HepG2 (cell line): ENCODE results near the gene CREBRF. TPM values are rescaled to one million over a fixed set of nuclear protein-coding genes. Genes with fewer than 3 reads are reported as not detected.

Source experiments
- ATAC-seq: fragments of 200-7000 bp; cut with Tn5 transposase; 3 replicates; pipeline ENCODE4 v1.9.1; 2020; ENCODE audit warnings: mild to moderate bottlenecking, moderate library complexity
- BruUV-seq: library from RNA; stranded (reverse); fragments of 400-500 nt; replicated peaks from 2 replicates; lab custom pipeline; 2021; lab: Mats Ljungman, UMichigan
- CTCF ChIA-PET: fragments of 300-600 bp; formaldehyde crosslinking; extraction: SDS; loops from one replicate; lab custom pipeline; 2021; ENCODE audit warnings: low total read pairs, inconsistent platforms, low intra/inter-chr PET ratio; lab: Yijun Ruan, JAX
- POLR2A ChIA-PET: fragments of 350-600 bp; sonication (Branson Sonifier 250); formaldehyde crosslinking; loops from one replicate; lab custom pipeline; 2020; ENCODE audit warnings: antibody characterized with exemption, inconsistent platforms; lab: Yijun Ruan, JAX
- DNase-seq: peaks from one replicate; pipeline ENCODE4 v3.0.0-alpha.2; 2015; ENCODE audit warnings: low spot score
- FAIRE-seq: peaks from 3 replicates; lab custom pipeline; 2011; peaks lifted over from hg19 to GRCh38; lab: Jason Lieb, UNC
- H2AFZ ChIP-seq: one replicate; pipeline ENCODE4 v1.6.1; 2011; ENCODE audit warnings: low read length, inconsistent platforms
- H3K27ac ChIP-seq: fragments of 300-600 bp; 3 replicates; pipeline ENCODE4 v1.8.0; 2011; ENCODE audit warnings: mixed run types, mild to moderate bottlenecking, mixed read lengths, low read length, inconsistent platforms; ENCODE audit not compliant: insufficient read depth; ENCODE audit errors: extremely low read length
- H3K27me3 ChIP-seq, 2 experiments: fragments of 200-600 bp in 1 of 2; 2 replicates in 1 of 2; 3 replicates in 1 of 2; pipeline versions ENCODE4 v1.6.0 to v1.8.0; 2011; ENCODE audit warnings: low read length in 2 of 2, mild to moderate bottlenecking in 2 of 2, moderate library complexity in 2 of 2, inconsistent platforms in 1 of 2; ENCODE audit not compliant: insufficient read depth in 2 of 2, control insufficient read depth in 1 of 2
- H3K36me3 ChIP-seq, 2 experiments: fragments of 200-600 bp in 1 of 2; replicated peaks in 1 of 2; 2 replicates in 1 of 2; 3 replicates in 1 of 2; pipeline versions ENCODE4 v1.5.1 to v1.8.0; 2011; ENCODE audit warnings: low read length in 2 of 2, inconsistent platforms in 1 of 2; ENCODE audit not compliant: insufficient read depth in 2 of 2, control insufficient read depth in 1 of 2
- H3K4me1 ChIP-seq: 2 replicates; pipeline ENCODE4 v1.5.1; 2012; ENCODE audit warnings: low read length, inconsistent platforms; ENCODE audit not compliant: insufficient read depth
- H3K4me2 ChIP-seq: 2 replicates; pipeline ENCODE4 v1.6.0; 2011; ENCODE audit warnings: low read depth, low read length, inconsistent platforms
- H3K4me3 ChIP-seq, 3 experiments: fragments of 200-600 bp in 1 of 3; sonication (generic), shearing (Covaris generic) in 1 of 3; replicated peaks in 1 of 3; 2 replicates each; pipeline ENCODE4 v1.5.1; 2011 to 2016; ENCODE audit warnings: low read length in 3 of 3, inconsistent platforms in 2 of 3, low read depth in 2 of 3, mild to moderate bottlenecking in 2 of 3, control low read depth in 1 of 3, mixed read lengths in 1 of 3; ENCODE audit not compliant: insufficient read depth in 1 of 3
- H3K79me2 ChIP-seq: one replicate; pipeline ENCODE4 v1.6.1; 2011; ENCODE audit warnings: low read length, inconsistent platforms; ENCODE audit not compliant: insufficient read depth
- H3K9ac ChIP-seq: 2 replicates; pipeline ENCODE4 v1.6.0; 2011; ENCODE audit warnings: mild to moderate bottlenecking, low read depth, low read length, inconsistent platforms; ENCODE audit not compliant: insufficient read depth
- H3K9me3 ChIP-seq: 2 replicates; pipeline ENCODE4 v1.5.1; 2012; ENCODE audit warnings: mild to moderate bottlenecking, low read length
- H4K20me1 ChIP-seq: 2 replicates; pipeline ENCODE4 v1.6.0; 2011; ENCODE audit warnings: inconsistent platforms, mild to moderate bottlenecking, low read length, moderate library complexity; ENCODE audit not compliant: insufficient read depth
- U2AF2 ChIP-seq: fragments of 200-400 bp; formaldehyde crosslinking; IDR thresholded peaks from 2 replicates; pipeline ENCODE4 v1.6.1; 2017; ENCODE audit warnings: low read depth, mild to moderate bottlenecking, low read length
- ZBTB37 ChIP-seq: sonication (generic); formaldehyde crosslinking; IDR thresholded peaks from 2 replicates; pipeline ENCODE4 v1.4.0; 2020; ENCODE audit warnings: mild to moderate bottlenecking, missing genetic modification reagents
- ZFX ChIP-seq: sonication (generic); formaldehyde crosslinking; IDR thresholded peaks from 2 replicates; pipeline ENCODE4 v1.4.0; 2020; ENCODE audit warnings: mild to moderate bottlenecking, low read depth, missing genetic modification reagents, moderate library complexity
- ZNF18 ChIP-seq: sonication (generic); formaldehyde crosslinking; IDR thresholded peaks from 2 replicates; pipeline ENCODE4 v1.8.0; 2022; ENCODE audit warnings: mild to moderate bottlenecking, missing genetic modification reagents; ENCODE audit not compliant: insufficient replicate concordance
- ZNF264 ChIP-seq: sonication (generic); formaldehyde crosslinking; IDR thresholded peaks from 2 replicates; pipeline ENCODE4 v1.4.0; 2020; ENCODE audit warnings: missing genetic modification reagents
- WGBS: methylation state at CpG from one replicate; pipeline ENCODE4 v1.1.6; 2017; ENCODE audit warnings: low lambda C conversion rate; 5-methylcytosine and 5-hydroxymethylcytosine counted together
- in situ Hi-C: cut with HindIII; loops from 2 replicates; pipeline ENCODE4 v1.10.0; 2017; ENCODE audit warnings: low pct_unique_long_range_greater_than_20kb; ENCODE audit not compliant: extremely low pct_ligation_motif_present
- intact Hi-C: fragments of 100-400 bp; cut with micrococcal nuclease; formaldehyde crosslinking; loops from one replicate; pipeline ENCODE4 v1.10.0; 2022; ENCODE audit not compliant: unreplicated experiment
- polyA plus RNA-seq, 8 experiments: library from polyadenylated mRNA; depleted of rRNA in 3 of 8; stranded (reverse) in 7 of 8; unstranded in 1 of 8; fragments of >200 nt; fragmentation: Illumina TruSeq in 4 of 8; extraction: Trizol in 4 of 8; gene quantifications; 2 replicates each; pipeline versions ENCODE4 v1.2.1 to v1.2.3, GENCODE V29; 2011 to 2016; ENCODE audit warnings: low read depth in 4 of 8, missing spikeins in 1 of 8, mixed read lengths in 1 of 8; ENCODE audit not compliant: insufficient read depth in 1 of 8
- total RNA-seq, 5 experiments: library from RNA; depleted of rRNA; stranded (reverse); fragments of >200 nt; fragmentation: Illumina TruSeq; extraction: Trizol; gene quantifications; 2 replicates each; pipeline ENCODE4 v1.2.3, GENCODE V29; 2016; ENCODE audit warnings: low read depth in 1 of 5
- TF ChIP-seq, protein P1 (sequence below): sonication (generic); formaldehyde crosslinking; IDR thresholded peaks from 2 replicates; pipeline ENCODE4 v1.8.1; 2023; ENCODE audit warnings: missing genetic modification reagents, mild to moderate bottlenecking, borderline replicate concordance
- TF ChIP-seq, protein P2 (sequence below): IDR thresholded peaks from 2 replicates; pipeline ENCODE4 v1.6.1; 2016; ENCODE audit warnings: low read depth, control low read depth
- TF ChIP-seq, protein P3 (sequence below): IDR thresholded peaks from 2 replicates; pipeline ENCODE4 v1.6.1; 2012; ENCODE audit warnings: inconsistent platforms
- TF ChIP-seq, protein P4 (sequence below): sonication (generic); formaldehyde crosslinking; IDR thresholded peaks from 2 replicates; pipeline ENCODE4 v1.4.0; 2020; ENCODE audit warnings: missing genetic modification reagents, borderline replicate concordance

Gene CREBRF
- total and polyA plus RNA-seq, 2 of the 13 experiments (the other 11 are each of a cell fraction or from before 2014, with no cell fraction given), result 4.5 to 10.2 TPM

- Histone ChIP-seq H3K4me2 (peak overlapping the region; percentile 51), H3K27me3 (no peaks in the 10 kb centered on the region), H3K79me2 (no peaks in the 10 kb centered on the region), H3K36me3 (no peaks in the 10 kb centered on the region), H3K4me3 (no peak overlapping the region; a peak in 1 of 6 replicates), H3K9me3 (no peaks in the 10 kb centered on the region), H2AFZ (peak overlapping the region; percentile 76), H3K27ac (no peak overlapping the region), H4K20me1 (no peaks in the 10 kb centered on the region), H3K4me1 (peaks cover 58% of the 10 kb centered on the region), H3K9ac (no peak overlapping the region)
- FAIRE-seq, result no peak
- DNase-seq, result no peak
- in situ Hi-C loops (no loop called here), intact Hi-C loops (no loop called here)
- ATAC-seq, result no peak
- ChIA-PET POLR2A (no interaction called here), CTCF (no interaction called here)
- BruUV-seq, result no TSS peak
- 62% methylated on average over 2 of the region's 2 CpGs for WGBS
- TF ChIP-seq ZNF264 (no peak), ZFX (CRISPR knock-in tag) (no peak), ZBTB37 (CRISPR knock-in tag) (no peak), U2AF2 (no peak)
- TF ChIP-seq, protein P1, sequence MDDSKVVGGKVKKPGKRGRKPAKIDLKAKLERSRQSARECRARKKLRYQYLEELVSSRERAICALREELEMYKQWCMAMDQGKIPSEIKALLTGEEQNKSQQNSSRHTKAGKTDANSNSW, result no peak
Observed at GRCh38 chr5:173050791-173051190, 5.4 kb upstream of the CREBRF start.

GRCh38 chr5:173051746-173052145 is 4.4 kb upstream of the CREBRF start:
- no peak overlapping the region for H3K4me2 ChIP-seq
- ChIA-PET CTCF (no interaction called here), POLR2A (no interaction called here)
- H3K79me2 ChIP-seq, result no peaks in the 10 kb centered on the region
- no peaks in the 10 kb centered on the region for H3K27me3 ChIP-seq
- in situ Hi-C loops (no loop called here), intact Hi-C loops (no loop called here)
- H3K36me3 ChIP-seq, result no peaks in the 10 kb centered on the region
- no peaks in the 10 kb centered on the region for H4K20me1 ChIP-seq
- no peak overlapping the region for H3K27ac ChIP-seq
- ATAC-seq (no peak), FAIRE-seq (no peak), DNase-seq (no peak)
- WGBS, result 72% methylated on average over 5 of the region's 5 CpGs
- no peaks in the 10 kb centered on the region for H3K9me3 ChIP-seq
- BruUV-seq, result no TSS peak
- H3K4me3 ChIP-seq, result no peak overlapping the region
- no peak overlapping the region for H3K9ac ChIP-seq
- peaks cover 50% of the 10 kb centered on the region for H3K4me1 ChIP-seq
- H2AFZ ChIP-seq, result no peak overlapping the region
- TF ChIP-seq, protein P2, sequence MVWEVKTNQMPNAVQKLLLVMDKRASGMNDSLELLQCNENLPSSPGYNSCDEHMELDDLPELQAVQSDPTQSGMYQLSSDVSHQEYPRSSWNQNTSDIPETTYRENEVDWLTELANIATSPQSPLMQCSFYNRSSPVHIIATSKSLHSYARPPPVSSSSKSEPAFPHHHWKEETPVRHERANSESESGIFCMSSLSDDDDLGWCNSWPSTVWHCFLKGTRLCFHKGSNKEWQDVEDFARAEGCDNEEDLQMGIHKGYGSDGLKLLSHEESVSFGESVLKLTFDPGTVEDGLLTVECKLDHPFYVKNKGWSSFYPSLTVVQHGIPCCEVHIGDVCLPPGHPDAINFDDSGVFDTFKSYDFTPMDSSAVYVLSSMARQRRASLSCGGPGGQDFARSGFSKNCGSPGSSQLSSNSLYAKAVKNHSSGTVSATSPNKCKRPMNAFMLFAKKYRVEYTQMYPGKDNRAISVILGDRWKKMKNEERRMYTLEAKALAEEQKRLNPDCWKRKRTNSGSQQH (CRISPR knock-in tag), result no peak
- TF ChIP-seq ZNF18, result no peak
- TF ChIP-seq, protein P3, sequence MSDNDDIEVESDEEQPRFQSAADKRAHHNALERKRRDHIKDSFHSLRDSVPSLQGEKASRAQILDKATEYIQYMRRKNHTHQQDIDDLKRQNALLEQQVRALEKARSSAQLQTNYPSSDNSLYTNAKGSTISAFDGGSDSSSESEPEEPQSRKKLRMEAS, result no peak
- TF ChIP-seq, protein P4, sequence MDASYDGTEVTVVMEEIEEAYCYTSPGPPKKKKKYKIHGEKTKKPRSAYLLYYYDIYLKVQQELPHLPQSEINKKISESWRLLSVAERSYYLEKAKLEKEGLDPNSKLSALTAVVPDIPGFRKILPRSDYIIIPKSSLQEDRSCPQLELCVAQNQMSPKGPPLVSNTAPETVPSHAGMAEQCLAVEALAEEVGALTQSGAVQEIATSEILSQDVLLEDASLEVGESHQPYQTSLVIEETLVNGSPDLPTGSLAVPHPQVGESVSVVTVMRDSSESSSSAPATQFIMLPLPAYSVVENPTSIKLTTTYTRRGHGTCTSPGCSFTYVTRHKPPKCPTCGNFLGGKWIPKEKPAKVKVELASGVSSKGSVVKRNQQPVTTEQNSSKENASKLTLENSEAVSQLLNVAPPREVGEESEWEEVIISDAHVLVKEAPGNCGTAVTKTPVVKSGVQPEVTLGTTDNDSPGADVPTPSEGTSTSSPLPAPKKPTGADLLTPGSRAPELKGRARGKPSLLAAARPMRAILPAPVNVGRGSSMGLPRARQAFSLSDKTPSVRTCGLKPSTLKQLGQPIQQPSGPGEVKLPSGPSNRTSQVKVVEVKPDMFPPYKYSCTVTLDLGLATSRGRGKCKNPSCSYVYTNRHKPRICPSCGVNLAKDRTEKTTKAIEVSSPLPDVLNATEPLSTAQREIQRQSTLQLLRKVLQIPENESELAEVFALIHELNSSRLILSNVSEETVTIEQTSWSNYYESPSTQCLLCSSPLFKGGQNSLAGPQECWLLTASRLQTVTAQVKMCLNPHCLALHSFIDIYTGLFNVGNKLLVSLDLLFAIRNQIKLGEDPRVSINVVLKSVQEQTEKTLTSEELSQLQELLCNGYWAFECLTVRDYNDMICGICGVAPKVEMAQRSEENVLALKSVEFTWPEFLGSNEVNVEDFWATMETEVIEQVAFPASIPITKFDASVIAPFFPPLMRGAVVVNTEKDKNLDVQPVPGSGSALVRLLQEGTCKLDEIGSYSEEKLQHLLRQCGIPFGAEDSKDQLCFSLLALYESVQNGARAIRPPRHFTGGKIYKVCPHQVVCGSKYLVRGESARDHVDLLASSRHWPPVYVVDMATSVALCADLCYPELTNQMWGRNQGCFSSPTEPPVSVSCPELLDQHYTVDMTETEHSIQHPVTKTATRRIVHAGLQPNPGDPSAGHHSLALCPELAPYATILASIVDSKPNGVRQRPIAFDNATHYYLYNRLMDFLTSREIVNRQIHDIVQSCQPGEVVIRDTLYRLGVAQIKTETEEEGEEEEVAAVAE (CRISPR knock-in tag), result no peak
